GM10248 (cell line): Measurements from ENCODE around the gene CFAP77.

Source experiments
- CTCF ChIA-PET: fragments of 300-600 bp; sonication (Branson Sonifier 250); formaldehyde crosslinking; extraction: SDS; loops from one replicate; lab custom pipeline; 2021; ENCODE audit warnings: antibody characterized with exemption; lab: Yijun Ruan, JAX
- POLR2A ChIA-PET: fragments of 350-650 bp; sonication (Branson Sonifier 250); formaldehyde crosslinking; extraction: SDS; loops from one replicate; lab custom pipeline; 2020; ENCODE audit warnings: antibody characterized with exemption; lab: Yijun Ruan, JAX
- DNase-seq: peaks from one replicate; pipeline ENCODE4 v3.0.0; 2012; ENCODE audit errors: extremely low spot score
- TF ChIP-seq, protein P1 (sequence below): IDR thresholded peaks from 2 replicates; pipeline ENCODE4 v1.5.1; 2012; ENCODE audit warnings: mild to moderate bottlenecking, low read depth; ENCODE audit errors: extremely low read depth, missing control alignments, control extremely low read depth

CFAP77 gene

DNA sequence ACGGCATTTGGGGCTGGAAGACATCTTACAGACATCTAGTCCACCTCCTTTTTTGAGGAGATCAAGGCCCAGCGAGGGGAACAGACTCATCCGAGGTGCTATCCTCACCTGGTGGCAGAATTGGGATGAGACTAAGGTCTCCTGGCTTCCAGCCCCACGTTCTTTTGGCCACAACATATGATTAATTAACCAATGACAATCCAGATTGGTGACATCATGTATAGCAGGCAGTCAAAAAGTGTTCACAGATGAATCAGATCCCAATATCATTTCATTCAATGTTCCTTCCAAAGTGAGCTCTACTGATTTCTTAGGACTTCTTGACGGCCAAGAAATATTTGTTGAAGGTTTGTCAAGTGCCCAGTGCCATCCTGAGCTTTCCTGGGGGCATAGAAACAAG lies 3.9 kb downstream of the CFAP77 start:
- ChIA-PET POLR2A (no interaction called here), CTCF (interaction anchor here (0.9 to 2.2 kb wide), 7 partner anchors 11 to 491 kb away, joined by 3 to 10 read pairs (median 4); no protein-coding TSS in a partner anchor)
- TF ChIP-seq, protein P1, sequence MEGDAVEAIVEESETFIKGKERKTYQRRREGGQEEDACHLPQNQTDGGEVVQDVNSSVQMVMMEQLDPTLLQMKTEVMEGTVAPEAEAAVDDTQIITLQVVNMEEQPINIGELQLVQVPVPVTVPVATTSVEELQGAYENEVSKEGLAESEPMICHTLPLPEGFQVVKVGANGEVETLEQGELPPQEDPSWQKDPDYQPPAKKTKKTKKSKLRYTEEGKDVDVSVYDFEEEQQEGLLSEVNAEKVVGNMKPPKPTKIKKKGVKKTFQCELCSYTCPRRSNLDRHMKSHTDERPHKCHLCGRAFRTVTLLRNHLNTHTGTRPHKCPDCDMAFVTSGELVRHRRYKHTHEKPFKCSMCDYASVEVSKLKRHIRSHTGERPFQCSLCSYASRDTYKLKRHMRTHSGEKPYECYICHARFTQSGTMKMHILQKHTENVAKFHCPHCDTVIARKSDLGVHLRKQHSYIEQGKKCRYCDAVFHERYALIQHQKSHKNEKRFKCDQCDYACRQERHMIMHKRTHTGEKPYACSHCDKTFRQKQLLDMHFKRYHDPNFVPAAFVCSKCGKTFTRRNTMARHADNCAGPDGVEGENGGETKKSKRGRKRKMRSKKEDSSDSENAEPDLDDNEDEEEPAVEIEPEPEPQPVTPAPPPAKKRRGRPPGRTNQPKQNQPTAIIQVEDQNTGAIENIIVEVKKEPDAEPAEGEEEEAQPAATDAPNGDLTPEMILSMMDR: no peak
- DNase-seq: no peak

DNA sequence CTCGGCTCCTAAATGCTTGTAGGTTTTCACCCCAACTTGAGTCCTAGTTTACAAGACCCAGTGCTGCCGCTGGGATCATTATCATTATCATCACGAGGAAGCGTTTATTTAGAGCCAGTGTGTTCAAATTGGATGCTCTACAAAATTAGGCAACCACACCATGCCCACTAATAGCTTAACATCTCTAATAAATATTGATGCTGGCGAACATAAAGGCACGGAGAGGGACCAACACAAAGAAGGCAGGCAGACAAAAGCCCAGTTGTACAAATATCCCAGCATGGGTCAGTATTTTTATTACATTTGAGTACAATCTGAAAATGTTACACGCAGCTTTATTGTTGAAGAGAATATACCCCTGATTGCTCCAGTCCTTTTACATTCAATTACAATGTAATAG lies 4.7 kb downstream of the CFAP77 start:
- POLR2A ChIA-PET: interaction anchor here (0.6 kb wide), 1 partner anchor 95 kb away, joined by 4 read pairs; no protein-coding TSS in a partner anchor
- TF ChIP-seq, protein P1: no peak

DNA sequence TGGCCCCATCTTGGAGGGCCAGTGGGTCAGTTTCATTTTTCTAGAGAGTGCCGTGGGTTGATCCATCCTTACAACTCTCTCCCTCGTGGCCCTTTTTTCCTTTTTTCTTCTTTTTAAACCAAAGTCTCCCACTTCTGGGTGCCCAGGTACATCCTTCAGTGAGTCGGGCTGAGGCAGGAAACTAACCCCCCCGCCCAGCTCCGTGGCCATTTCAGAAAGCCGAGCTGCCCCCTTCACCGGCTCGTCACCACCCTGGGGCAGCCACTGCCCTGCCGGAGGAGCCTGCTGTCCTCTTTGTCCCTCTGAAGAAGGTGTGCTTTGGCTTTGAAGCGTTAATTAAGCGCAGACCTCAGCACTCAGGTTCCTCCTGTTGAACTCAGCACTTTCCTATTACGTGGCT lies 5.2 kb downstream of the CFAP77 start:
- POLR2A ChIA-PET: interaction anchor here (0.6 kb wide), 1 partner anchor 95 kb away, joined by 4 read pairs; no protein-coding TSS in a partner anchor
- CTCF ChIA-PET: interaction anchor here (1.1 to 2.2 kb wide), 6 partner anchors 10 to 159 kb away, joined by 3 to 10 read pairs (median 4); no protein-coding TSS in a partner anchor
- DNase-seq: no peak
- TF ChIP-seq, protein P1: no peak

More for the DNA sequence above, 4.7 kb downstream of the CFAP77 start:
- CTCF ChIA-PET: interaction anchor here (0.9 to 2.2 kb wide), 8 partner anchors 10 to 490 kb away, joined by 3 to 10 read pairs (median 4); no protein-coding TSS in a partner anchor
- DNase-seq: no peak

DNA sequence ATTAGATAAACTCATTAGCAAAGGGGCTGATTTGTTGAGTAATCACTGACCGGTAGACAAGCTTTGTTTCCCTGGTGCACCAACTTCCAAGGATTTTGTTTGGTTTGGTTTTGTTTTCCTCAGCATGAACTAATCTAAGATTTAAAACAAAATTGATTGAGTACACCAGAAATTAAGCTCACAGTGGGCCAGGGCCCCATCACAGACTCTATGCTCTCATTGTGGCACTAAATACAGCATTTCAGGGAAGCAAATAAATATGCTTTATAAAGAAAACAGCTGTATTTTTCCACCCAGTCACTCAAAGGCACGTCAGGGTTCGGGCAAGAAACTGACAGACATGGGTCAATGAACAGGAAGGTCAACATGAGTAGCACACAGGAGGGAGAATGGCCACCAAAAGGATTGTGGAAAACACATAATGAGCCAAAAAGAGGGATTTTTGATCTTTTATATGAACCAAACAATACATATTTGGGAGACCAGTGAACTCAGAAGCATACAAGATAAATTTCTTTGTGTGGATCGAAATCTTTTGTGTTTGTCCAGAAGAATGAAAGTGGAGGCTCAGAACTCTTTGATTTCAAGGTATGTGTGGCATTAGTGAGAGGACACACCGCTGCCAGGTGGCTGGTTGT lies 8.8 kb downstream of the CFAP77 start:
- CTCF ChIA-PET: interaction anchor here (0.7 to 1.0 kb wide), 2 partner anchors 9 to 157 kb away, joined by 3 read pairs; partner anchors contain the start of gene CFAP77
- POLR2A ChIA-PET: no interaction called here
- DNase-seq: no peak
- TF ChIP-seq, protein P1: no peak

DNA sequence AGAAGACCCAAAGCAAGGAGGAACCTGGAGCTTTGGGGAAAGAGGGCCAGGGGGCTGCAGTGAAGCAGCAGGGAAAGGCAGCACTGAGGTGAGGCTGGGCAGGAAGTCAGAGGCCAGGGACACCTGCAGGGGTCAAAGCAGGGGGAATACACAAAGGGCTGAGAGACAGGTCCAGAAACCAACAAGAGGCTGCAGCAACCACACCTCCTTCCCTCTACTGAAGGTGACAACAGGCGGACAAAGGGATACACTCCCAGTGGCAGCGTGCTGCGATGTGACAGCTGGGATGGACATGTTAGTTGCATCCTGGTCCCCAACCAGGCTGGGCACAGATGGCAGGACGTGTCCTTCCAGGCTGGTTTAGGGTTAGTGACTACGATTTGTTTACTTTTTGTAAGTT lies 12.6 kb downstream of the CFAP77 start:
- TF ChIP-seq, protein P1: no peak
- ChIA-PET CTCF (no interaction called here), POLR2A (no interaction called here)
- DNase-seq: no peak

DNA sequence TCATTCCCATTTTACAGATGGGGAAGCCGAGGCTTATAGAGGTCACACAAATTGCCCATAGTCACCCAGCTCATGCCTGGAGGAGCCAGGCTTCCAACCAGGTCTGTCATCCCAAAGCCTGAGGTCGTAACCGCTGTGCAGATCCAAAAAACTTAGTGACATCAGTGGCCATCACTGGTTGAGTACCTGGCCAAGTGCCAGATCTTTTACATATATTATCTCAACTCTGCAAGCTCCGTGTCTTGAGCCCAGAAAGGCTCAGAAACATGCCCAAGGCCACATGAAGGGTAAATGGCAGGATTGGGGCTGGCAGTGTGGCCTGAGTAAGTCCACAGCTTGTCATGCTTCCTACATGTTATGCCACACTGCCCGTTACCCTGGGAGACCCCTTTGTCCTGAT lies 13.5 kb downstream of the CFAP77 start:
- TF ChIP-seq, protein P1: no peak
- ChIA-PET POLR2A (no interaction called here), CTCF (interaction anchor here (0.9 kb wide), 1 partner anchor 13 kb away, joined by 3 read pairs; the partner anchor contains the start of gene CFAP77)
- no peak for DNase-seq
